Duodenal mucosa (tissue), 2 donors: ENCODE measurements around the gene NR1H4.
A peak's percentile ranks its signal among the peaks of the same experiment; 100 is the strongest.

Source experiments
- H3K27ac ChIP-seq: one replicate; pipeline ENCODE4 v1.7.0; 2013; ENCODE audit warnings: low read depth, low read length
- H3K27me3 ChIP-seq, 2 donors: one replicate each; pipeline ENCODE4 v1.7.0; 2013; ENCODE audit warnings: low read length in 2 of 2, control low read depth in 1 of 2; ENCODE audit not compliant: insufficient read depth in 2 of 2, control insufficient read depth in 1 of 2
- H3K36me3 ChIP-seq, 2 donors: one replicate each; pipeline ENCODE4 v1.7.0; 2013; ENCODE audit warnings: low read length in 2 of 2, control low read depth in 1 of 2; ENCODE audit not compliant: insufficient read depth in 2 of 2, control insufficient read depth in 1 of 2
- H3K4me1 ChIP-seq, 2 donors: one replicate each; pipeline ENCODE4 v1.7.0; 2013; ENCODE audit warnings: low read length in 2 of 2, control low read depth in 1 of 2; ENCODE audit not compliant: insufficient read depth in 2 of 2, control insufficient read depth in 1 of 2
- H3K4me3 ChIP-seq, 2 donors: one replicate each; pipeline ENCODE4 v1.7.0; 2013; ENCODE audit warnings: low read length in 2 of 2, low read depth in 1 of 2
- H3K9ac ChIP-seq, 2 donors: one replicate each; pipeline ENCODE4 v1.7.0; 2013; ENCODE audit warnings: low read length in 2 of 2, low read depth in 1 of 2
- H3K9me3 ChIP-seq, 2 donors: one replicate each; pipeline ENCODE4 v1.7.0; 2013; ENCODE audit warnings: low read length in 2 of 2, control low read depth in 1 of 2; ENCODE audit not compliant: control insufficient read depth in 1 of 2

The NR1H4 gene

DNA sequence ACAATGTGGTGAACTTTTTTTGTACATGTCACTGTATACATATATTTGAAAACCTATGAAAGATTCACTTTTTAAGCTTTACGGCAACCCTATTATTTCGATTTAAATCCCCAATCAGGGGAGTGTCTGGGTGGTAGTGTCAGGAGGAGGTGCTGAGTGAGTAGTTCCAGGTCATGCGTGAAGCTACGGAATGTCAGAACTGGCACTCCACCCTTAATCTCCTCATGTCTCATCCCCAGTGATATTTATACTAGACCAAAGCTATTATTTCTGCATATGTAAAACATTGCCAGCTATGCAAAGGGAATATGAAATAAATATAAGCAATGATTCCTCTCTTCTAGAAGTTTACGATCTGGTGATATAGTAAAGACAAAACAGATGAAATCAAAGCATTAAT lies 12.3 kb downstream of the NR1H4 start:
- H3K9ac ChIP-seq = no peak overlapping the region
- no peak overlapping the region for H3K4me3 ChIP-seq
- no peaks in the 10 kb centered on the region for H3K27me3 ChIP-seq
- peaks cover 0 to 21% of the 10 kb centered on the region in 2 donors for H3K4me1 ChIP-seq
- H3K36me3 ChIP-seq = no peaks in the 10 kb centered on the region
- no peak overlapping the region for H3K27ac ChIP-seq
- H3K9me3 ChIP-seq = no peaks in the 10 kb centered on the region

- Histone ChIP-seq H3K4me3 (no peak overlapping the region), H3K4me1 (peaks cover 5 to 31% of the 10 kb centered on the region in 2 donors), H3K36me3 (no peaks in the 10 kb centered on the region), H3K9ac (no peak overlapping the region), H3K9me3 (no peaks in the 10 kb centered on the region), H3K27me3 (no peaks in the 10 kb centered on the region), H3K27ac (no peak overlapping the region)
Observed at GRCh38 chr12:100489251-100489820, 15.7 kb downstream of the NR1H4 start.

DNA sequence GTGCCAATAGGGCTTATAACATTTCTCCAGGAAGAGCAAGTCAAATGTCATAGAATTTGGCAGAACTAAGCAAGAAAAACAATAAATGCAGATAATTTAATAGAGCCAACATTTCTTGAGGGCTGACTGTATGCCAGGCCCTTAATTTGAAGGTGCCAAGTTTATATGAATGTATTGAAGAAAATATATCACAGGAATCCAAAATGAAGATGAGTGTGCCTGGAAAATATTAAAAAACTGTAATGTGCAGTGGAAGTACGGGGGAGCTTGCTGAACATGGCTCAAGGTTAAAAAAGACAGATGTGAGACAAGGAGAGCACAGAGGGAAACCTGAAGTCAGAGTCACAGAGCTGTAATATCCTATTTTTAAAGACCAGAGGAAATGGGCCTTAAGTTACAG lies 16.4 kb downstream of the NR1H4 start:
- H3K9ac ChIP-seq = no peak overlapping the region
- no peaks in the 10 kb centered on the region for H3K27me3 ChIP-seq
- no peaks in the 10 kb centered on the region for H3K9me3 ChIP-seq
- H3K36me3 ChIP-seq = no peaks in the 10 kb centered on the region
- no peak overlapping the region for H3K4me3 ChIP-seq
- H3K4me1 ChIP-seq = peaks cover 5 to 31% of the 10 kb centered on the region in 2 donors
- H3K27ac ChIP-seq = no peak overlapping the region

- H3K27ac ChIP-seq = no peak overlapping the region
Observed at GRCh38 chr12:100491104-100491503, 17.4 kb downstream of the NR1H4 start.

GRCh38 chr12:100493396-100494012 lies 19.8 kb downstream of the NR1H4 start:
- Histone ChIP-seq H3K4me1 (peaks cover 29 to 54% of the 10 kb centered on the region in 2 donors), H3K4me3 (no peak overlapping the region), H3K27me3 (no peaks in the 10 kb centered on the region), H3K36me3 (no peaks in the 10 kb centered on the region), H3K9me3 (no peaks in the 10 kb centered on the region), H3K9ac (no peak overlapping the region), H3K27ac (no peak overlapping the region)

More at GRCh38 chr12:100491104-100491503, 17.4 kb downstream of the NR1H4 start:
- no peak overlapping the region for H3K9ac ChIP-seq
- no peaks in the 10 kb centered on the region for H3K27me3 ChIP-seq
- H3K4me1 ChIP-seq = peaks cover 6 to 30% of the 10 kb centered on the region in 2 donors
- no peaks in the 10 kb centered on the region for H3K36me3 ChIP-seq
- no peak overlapping the region for H3K4me3 ChIP-seq
- no peaks in the 10 kb centered on the region for H3K9me3 ChIP-seq

GRCh38 chr12:100494026-100494425 lies 20.4 kb downstream of the NR1H4 start:
- no peak overlapping the region for H3K27ac ChIP-seq
- peaks cover 34 to 58% of the 10 kb centered on the region in 2 donors for H3K4me1 ChIP-seq
- H3K4me3 ChIP-seq = no peak overlapping the region
- H3K36me3 ChIP-seq = no peaks in the 10 kb centered on the region
- H3K9me3 ChIP-seq = no peaks in the 10 kb centered on the region
- H3K27me3 ChIP-seq = no peaks in the 10 kb centered on the region
- no peak overlapping the region for H3K9ac ChIP-seq

GRCh38 chr12:100494538-100494937 lies 20.9 kb downstream of the NR1H4 start:
- Histone ChIP-seq H3K27ac (no peak overlapping the region), H3K4me1 (peaks cover 35 to 60% of the 10 kb centered on the region in 2 donors), H3K9me3 (no peaks in the 10 kb centered on the region), H3K9ac (no peak overlapping the region), H3K4me3 (no peak overlapping the region), H3K27me3 (no peaks in the 10 kb centered on the region), H3K36me3 (no peaks in the 10 kb centered on the region)

GRCh38 chr12:100497105-100497795 lies 23.6 kb downstream of the NR1H4 start:
- Histone ChIP-seq H3K9ac (peak overlapping the region in 1 of 2 donors; percentile 25), H3K4me3 (peak overlapping the region; percentile 17 to 37), H3K27ac (no peak overlapping the region), H3K36me3 (no peaks in the 10 kb centered on the region), H3K4me1 (peaks cover 35 to 60% of the 10 kb centered on the region in 2 donors), H3K9me3 (no peaks in the 10 kb centered on the region), H3K27me3 (no peaks in the 10 kb centered on the region)

- Histone ChIP-seq H3K9me3 (no peaks in the 10 kb centered on the region), H3K4me1 (peaks cover 41 to 64% of the 10 kb centered on the region in 2 donors), H3K27ac (no peak overlapping the region), H3K27me3 (no peaks in the 10 kb centered on the region), H3K36me3 (no peaks in the 10 kb centered on the region), H3K4me3 (no peak overlapping the region), H3K9ac (no peak overlapping the region)
Observed at GRCh38 chr12:100498141-100498540, 24.5 kb downstream of the NR1H4 start.

GRCh38 chr12:100499416-100499815 lies 25.8 kb downstream of the NR1H4 start:
- Histone ChIP-seq H3K27me3 (no peaks in the 10 kb centered on the region), H3K4me1 (peaks cover 36 to 51% of the 10 kb centered on the region in 2 donors)

More at GRCh38 chr12:100499416-100499815, 25.8 kb downstream of the NR1H4 start:
- H3K4me3 ChIP-seq = no peak overlapping the region
- H3K36me3 ChIP-seq = no peaks in the 10 kb centered on the region
- no peak overlapping the region for H3K9ac ChIP-seq
- no peaks in the 10 kb centered on the region for H3K9me3 ChIP-seq
- no peak overlapping the region for H3K27ac ChIP-seq
